H1 (cell line): ENCODE measurements around the gene ZNF316. TPM values are rescaled to one million over a fixed set of nuclear protein-coding genes. Genes with fewer than 3 reads are reported as not detected.

ENCODE experiments used
- POLR2AphosphoS5 ChIP-seq: IDR thresholded peaks from 2 replicates; pipeline ENCODE4 v1.6.1; 2011; ENCODE audit warnings: low read depth, low read length
- YY1 ChIP-seq: IDR thresholded peaks from 2 replicates; pipeline ENCODE4 v1.6.1; 2011; ENCODE audit warnings: low read depth, mild to moderate bottlenecking, low read length
- polyA plus RNA-seq, 7 experiments: library from polyadenylated mRNA; depleted of rRNA in 3 of 7; stranded (reverse) in 5 of 7; unstranded in 2 of 7; fragments of >200 nt in 5 of 7; fragments of 200-250 nt in 2 of 7; gene quantifications; 1 replicate in 5 of 7; 2 replicates in 1 of 7; 4 replicates in 1 of 7; pipeline versions ENCODE4 v1.2.1 to v1.2.3, GENCODE V29; 2011 to 2013; ENCODE audit warnings: missing spikeins in 2 of 7, mixed read lengths in 2 of 7
- total RNA-seq: library from RNA; stranded (reverse); fragmentation: NEBNext Ultra II Directional; extraction: Animal tissue kit (Norgen Biotek cat#: 25700); gene quantifications from 2 replicates; pipeline ENCODE4 v1.2.1, GENCODE V29; 2021

The ZNF316 gene
- total and polyA plus RNA-seq, 2 of the 8 experiments (the other 6 are each of a cell fraction or from before 2014, with no cell fraction given), result 3.6 to 13.7 TPM

DNA sequence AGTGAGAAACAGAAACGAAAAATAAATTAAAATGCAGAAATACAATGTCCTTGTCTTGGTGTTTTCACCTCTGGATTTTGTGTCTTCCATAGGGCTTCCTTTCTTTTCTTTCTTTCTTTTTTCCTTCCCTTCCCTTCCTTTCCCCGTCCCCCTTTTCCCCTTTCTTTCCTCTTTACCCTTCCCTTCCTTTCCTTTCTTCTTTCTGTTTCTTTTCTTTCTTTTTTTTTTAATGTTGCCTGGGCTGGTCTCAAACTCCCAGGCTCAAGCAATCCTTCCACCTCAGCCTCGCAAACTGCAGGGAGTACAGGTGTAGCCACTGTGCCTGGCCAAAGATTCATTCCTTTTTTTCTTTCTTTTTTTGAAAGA lies 12.9 kb upstream of the ZNF316 start (continued):
- TF ChIP-seq YY1, result no peak
- TF ChIP-seq POLR2AphosphoS5, result no peak
